Spleen (tissue), 7 donors: ENCODE results near the gene WDR5B.

Experiments
- CTCF ChIP-seq, 11 experiments: fragments of 200-600 bp in 7 of 11; fragments of 450-650 bp in 4 of 11; sonication (generic) in 4 of 11; IDR thresholded peaks in 8 of 11; conservative IDR thresholded peaks in 3 of 11; 1 replicate in 7 of 11; 2 replicates in 4 of 11; pipeline versions ENCODE4 v1.4.0 to v1.8.0; 2016 to 2021; ENCODE audit warnings: antibody characterized with exemption in 11 of 11, inconsistent platforms in 4 of 11, mild to moderate bottlenecking in 1 of 11
- POLR2A ChIP-seq, 3 donors: fragments of 450-650 bp; IDR thresholded peaks; one replicate each; pipeline ENCODE4 v1.5.1; 2017; ENCODE audit warnings: antibody characterized with exemption in 3 of 3, mild to moderate bottlenecking in 1 of 3
- POLR2AphosphoS5 ChIP-seq, 3 donors: sonication (generic); formaldehyde crosslinking; IDR thresholded peaks; one replicate each; pipeline ENCODE4 v1.5.1; 2017; ENCODE audit warnings: antibody characterized with exemption in 3 of 3
- donor health status: DM: no; HTN: no; CAD: no; lungs with moderate emphysema.
- donor health status: DM: no; HTN: no; CAD: no.
- donor health status: DM: no; HTN: no; CAD: no.

GRCh38 chr3:122406198-122406597 is 9.7 kb downstream of the WDR5B start:
- TF ChIP-seq CTCF (IDR thresholded peaks at IDR 0.05 in 8 of 11, conservative IDR thresholded peaks at IDR 0.05 in 3 of 11), result no peak
- TF ChIP-seq POLR2A (IDR thresholded peaks at IDR 0.05), result no peak
- no peak for TF ChIP-seq POLR2AphosphoS5 (IDR thresholded peaks at IDR 0.05)
